GM19395 (cell line): ENCODE results near the gene ANXA4.
A peak's percentile ranks its signal among the peaks of the same experiment; 100 is the strongest.

ENCODE experiments used
- ATAC-seq: cut with Tn5 transposase; IDR thresholded peaks from one replicate; pipeline ENCODE4 v1.9.1; 2021; ENCODE audit warnings: mild to moderate bottlenecking, moderate library complexity; ENCODE audit not compliant: unreplicated experiment

The ANXA4 gene

DNA sequence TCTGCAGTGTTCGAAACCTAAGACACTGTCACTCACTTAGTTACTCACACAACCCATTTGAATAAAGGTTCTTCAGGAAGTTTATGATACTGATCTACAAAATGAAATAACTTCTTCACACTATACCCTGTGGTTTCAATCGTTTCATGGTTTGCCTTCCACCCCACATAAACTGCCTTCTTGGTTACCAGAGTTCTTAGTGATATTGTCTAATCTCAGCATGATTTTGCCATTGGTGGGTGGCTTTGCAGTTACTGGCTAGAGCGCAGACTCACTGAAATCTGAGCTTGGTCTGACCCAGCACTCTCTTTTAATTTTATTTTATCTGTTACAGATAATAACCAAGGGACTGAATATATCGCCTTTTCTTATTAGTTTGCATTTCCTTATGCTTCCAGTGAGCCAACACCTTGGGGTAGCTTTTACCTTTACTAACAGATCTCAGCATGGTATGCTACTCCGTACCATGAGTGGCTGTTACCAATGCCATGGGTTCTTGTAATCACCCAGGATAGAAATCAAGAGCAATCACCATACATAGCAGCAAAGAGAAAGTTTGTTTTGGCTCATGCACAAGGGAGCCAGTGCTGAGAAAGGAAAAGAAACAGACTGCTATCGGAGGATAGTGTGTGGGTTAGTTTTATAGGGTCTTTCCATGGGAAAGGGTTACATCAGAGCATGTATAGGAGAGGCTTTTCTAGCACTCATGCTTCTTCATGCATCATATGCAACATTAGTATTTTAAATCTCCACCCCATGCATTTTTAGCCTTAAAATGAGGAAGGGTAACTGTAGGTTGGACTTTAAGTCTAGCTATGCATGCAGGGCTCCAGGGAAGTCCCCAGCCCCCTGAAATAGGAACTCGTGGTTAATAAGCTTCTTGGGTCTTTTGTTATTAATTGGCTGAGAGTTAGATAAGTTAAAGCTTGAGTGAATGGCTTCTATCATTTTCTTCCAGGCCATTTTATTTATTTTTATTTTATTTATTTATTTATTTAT, 33.3 kb downstream of the ANXA4 start:
- peak; percentile 49 for ATAC-seq

DNA sequence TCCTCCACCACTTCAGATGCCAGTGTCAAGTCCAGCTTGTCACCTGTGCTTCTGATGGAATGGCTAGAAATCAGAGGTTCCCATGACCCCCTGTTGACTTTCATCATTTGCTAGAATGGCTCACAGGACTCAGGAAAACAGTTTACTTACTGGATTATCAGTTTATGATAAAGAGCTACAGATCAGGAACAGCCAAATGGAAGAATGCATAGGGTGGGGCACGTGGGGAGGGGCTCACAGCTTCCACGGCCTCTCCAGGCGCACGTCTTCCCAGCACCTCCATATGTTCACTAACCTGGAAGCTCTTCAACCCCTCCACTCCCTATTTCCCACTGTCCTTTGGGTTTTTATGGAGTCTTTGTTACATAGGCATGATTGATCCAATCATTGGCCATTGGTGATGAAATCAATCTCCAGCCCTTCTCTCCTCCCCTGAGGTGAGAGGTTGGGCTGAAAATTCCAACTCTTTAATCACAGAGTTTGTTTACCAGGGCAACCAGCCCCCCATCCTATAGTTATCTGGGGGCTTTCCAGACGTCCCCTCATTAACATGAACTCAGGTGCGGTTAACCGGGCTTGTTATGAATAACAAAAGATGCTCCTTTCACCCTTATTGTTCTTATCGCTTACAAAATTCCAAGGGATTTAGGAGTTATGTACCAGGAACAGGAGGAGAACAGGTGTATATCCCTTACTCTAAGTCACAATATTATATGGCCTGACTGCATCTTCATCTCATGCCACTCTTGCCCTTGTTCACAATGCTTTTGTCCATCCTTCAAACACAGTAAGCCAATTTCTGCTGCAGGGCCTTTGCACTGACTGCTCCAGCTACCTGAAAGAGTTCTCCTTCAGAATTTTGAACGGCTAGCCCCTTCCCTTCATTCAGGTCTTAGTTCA, 35.2 kb downstream of the ANXA4 start:
- ATAC-seq = no peak

DNA sequence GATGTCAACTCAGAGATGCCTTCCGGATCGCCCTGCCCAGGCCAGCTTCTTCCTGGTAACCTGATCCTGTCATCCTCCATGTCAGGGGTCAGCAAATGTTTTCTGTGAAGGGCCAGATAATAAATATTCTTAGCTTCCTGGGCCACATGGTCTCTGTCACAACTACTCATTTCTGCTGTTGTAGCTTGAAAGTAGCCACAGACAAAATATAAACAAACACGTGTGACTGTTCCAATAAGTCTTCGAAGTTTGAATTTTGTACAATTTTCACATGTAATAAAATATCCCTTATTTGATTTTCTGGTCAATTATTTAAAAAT, 35.8 kb downstream of the ANXA4 start:
- ATAC-seq = no peak

DNA sequence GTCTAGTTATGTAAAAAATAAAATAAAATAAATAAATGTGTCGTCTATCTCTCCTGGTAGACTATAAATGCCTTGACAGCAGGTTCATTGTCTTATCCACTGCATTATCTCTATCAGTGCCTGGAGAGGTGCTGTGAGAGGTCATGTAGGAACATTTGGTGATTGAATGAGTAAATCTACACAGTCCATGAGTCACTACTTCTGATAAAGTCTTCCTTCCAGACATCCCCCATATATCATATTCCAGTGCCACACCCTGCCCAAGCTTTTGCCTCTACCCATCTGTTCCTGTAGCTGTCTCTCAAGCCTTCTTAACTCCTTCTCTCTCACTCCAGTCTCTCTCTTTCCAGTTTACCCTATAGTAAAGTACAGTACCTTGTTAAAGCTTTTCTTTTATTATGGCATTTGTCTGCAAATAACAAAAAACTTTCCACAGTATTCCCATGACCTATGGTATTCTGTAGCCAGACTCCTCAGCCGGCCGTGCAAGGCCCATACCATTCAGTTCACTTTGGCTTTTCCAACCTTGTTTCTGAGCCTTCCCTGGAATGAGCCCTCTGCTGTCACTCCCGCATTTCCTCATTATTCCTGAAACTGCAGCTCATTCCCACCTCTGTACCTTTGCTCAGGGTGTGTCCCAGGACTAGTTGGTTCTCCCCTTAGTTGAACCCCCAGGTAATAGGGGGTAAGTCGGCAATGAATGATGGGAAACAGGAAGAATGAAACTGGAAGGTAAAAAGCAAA, 37.5 kb downstream of the ANXA4 start:
- ATAC-seq = no peak

DNA sequence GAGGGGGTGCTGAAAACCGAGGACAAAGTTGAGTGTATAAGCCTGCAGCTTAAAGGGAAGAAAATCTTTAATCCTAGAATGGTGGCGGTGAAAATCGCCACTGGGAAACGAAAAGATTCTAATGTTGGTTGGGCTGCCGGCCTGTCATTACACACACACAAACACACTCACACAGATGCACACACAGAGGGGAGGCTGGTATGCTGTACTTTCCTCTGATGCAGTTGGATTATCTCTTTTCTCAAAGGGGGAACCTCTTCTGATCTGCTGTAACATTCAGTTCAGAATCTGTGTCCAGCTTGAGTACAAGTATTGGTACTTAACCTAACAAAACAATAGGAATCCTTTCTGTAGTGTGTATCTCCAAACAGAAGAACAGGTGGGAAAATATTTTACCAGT, 39.0 kb downstream of the ANXA4 start:
- no peak for ATAC-seq

DNA sequence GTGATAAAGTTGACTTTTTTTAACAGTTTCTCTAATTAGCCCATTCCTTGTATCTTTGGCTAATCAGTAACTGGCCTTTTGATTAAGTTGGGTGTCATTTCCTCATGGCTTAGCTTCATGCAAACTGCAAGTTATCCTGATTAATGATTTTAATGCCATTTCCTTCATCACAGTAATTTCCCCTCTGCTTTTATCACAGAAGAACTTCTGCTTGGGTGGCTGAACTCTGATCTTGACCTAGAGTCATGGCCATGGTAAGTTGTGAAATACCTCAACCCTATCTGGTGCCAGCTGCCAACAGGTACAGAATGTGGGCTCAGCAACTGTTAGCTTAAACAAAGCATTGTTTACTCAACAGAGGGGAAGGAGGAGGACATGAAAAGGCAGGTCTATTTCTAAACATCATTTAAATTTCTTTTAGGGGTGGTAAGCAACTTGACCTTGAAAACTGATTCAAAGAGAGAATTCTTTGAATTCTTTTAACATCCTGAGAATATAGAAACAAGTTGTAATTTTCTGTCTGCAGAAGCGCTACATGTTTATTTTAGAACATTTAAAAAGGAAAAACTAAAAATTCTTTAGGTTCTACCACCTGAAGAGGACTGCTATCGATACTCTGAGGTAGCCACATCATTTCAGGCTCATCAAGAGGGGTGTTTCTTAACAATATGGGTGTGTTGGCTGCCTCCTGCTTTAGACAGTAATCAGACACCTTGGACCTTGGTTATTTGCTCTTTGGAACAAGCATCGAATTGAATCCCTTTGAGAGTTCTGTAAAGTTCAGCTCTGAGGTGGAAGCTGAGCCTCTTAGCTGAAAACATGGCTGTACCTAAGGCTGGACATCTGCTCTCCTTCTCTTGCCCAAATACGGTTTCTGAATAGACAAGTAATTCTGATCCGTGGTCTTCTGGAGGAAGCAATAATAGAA, 39.7 kb downstream of the ANXA4 start:
- peak; percentile 80 for ATAC-seq

DNA sequence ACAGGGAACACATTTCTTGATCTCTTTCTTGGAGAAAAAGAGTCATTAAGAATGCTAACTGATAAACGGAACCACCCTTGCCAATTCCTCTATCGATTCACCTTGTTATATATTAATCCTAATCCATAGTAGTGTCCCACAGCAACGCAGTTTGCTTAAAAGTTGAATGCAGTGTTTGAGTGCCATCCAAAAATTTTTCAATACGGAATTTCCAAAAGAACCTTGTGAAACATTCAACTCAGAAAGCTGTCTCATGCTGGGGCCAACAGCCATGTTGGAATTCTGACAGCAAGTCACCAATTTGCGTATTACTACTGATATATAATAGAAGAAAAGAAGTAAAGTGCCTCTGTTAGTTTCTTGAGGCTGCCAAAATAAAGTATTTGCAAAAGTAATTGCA, 42.3 kb downstream of the ANXA4 start:
- no peak for ATAC-seq

DNA sequence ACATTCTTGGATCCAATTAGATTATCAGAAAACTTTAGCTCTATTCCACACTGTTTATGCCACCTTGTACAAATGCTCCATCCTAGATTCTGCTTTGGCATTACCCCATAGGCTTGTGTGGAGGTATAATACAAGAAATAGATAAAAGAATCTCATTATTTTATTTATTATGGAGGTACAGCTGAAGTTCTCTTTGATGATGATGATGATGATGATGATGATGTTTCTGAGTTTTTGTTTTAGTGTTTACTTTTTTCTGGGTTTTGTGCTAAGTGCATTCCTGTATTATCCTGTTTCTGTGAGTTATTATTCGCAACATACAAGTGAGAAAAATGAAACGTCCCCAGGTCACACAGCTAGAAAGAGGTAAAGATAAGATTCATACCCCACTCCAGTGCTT, 43.4 kb downstream of the ANXA4 start:
- ATAC-seq = no peak

DNA sequence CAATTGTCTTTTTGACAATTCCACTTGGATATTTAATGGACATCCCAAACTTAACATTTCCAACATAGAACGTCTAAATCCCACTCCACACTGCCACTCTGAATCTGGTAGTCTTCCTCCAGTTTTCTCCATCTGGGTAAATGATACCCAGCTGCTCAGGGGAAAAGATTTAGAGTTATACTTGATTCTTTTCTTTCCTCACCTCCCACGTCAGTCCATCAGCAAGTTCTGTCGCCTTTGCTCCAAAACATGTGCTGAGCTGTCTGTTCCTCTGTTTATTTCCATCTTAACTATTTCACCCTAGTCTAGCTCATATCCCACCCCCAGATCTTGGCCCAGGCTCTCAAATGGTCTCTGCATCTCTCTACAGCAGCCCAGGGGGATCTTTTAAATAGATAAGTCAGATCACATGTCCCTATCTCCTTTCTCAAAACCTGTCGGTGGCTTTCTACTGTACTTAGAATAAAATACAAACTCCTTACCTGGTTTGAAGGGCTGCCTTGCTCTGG, 44.2 kb downstream of the ANXA4 start:
- no peak for ATAC-seq

DNA sequence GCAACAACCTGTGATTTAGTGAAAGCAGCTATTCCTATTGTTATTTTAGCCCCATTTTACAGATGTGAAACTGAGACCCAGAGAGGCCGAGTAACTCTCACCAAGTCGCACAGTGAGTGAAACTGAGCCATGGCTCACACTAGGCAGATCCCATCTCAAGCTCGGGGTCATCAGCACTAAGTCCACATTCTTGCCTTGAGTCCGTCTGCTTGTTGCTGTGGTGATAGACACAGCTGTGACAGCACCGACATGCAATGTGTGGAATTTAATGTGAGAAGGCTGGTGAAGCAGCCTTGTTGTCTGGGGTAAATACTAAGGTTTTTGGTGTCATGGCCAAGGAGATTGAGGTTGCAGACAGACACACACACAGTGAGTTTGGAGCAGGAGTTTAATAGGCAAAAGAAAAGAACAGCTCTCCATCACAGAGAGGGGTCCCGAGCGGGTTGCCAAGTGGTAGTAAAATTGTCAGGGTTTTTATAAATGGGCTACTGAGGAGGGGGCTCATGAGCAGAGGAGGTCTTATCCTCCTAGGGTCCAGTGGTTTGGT, 47.3 kb downstream of the ANXA4 start:
- ATAC-seq = peak; percentile 70

DNA sequence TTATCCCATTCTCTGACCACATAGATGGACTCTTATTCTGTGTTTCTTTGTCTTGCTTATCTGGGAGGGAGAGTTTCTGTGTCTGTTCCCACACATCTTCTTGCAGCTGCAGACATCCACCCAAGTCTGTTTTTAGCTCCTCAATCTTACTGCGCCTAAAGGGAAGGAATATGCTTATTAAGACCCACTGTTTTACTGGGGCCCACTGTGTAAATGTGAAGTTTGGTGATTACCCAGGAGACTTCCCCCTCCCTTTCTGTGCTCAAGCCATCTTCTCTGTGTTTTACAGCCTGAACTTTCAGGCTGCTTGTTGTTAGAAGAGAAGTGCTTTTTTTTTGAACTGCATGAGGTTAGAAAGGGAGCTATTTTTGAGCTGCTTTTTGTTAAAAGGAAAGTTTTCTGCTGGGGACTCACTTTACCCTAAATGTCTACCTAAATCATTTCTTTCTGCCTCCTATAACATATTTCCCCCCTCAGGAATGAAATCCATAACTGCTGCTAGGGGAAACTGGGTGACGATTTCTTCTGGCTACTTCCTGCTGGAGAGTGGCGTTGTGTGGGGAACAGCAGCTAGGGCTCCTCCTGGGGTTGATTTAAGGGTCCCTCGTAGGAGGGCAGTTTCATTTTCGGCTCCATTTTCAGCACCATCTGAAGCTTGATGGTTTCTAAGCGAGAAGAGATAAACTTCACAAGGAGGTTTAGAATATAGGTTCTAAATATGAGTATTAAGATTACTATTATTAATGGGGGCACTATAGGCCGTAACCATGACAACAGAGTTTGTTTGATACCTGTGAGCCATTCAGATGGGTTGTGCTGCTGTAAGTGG, 48.1 kb downstream of the ANXA4 start:
- ATAC-seq = peak; percentile 63

DNA sequence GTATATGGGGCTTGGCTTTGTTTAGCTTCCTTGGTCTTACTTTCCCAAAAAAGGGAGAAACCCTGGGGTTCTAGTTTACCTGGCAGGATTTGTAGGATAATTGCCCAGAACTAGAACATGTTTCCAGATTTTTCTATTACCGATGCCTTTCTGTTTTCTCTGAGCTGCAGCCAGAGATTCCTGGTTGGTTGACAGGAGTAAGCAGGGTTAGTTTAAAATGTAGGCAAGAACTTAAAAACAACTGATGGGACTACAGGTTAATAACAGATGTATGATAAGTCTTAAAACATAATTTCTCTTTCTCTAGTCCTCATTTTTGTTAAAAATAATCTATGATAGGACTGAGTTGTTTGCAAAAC, 48.6 kb downstream of the ANXA4 start:
- no peak for ATAC-seq

DNA sequence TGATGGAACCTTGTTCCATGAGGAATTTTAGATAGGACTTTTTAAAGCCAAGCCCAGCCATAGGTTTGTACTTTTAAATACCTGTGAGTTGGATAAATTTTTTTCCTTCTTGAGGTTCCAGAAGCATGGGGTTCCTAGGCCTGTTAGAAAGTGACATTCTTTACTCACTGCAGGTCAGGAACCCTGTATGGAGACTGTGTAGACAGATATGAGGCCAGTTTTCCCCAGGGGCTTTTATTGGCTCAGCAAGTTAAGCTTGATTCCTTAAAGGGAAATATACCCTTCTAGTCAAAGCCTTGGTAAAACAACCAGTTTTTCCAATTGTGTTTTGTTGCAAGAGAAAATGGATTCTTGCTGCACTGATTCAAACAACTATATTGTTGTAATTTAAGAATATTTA, 49.1 kb downstream of the ANXA4 start:
- no peak for ATAC-seq

DNA sequence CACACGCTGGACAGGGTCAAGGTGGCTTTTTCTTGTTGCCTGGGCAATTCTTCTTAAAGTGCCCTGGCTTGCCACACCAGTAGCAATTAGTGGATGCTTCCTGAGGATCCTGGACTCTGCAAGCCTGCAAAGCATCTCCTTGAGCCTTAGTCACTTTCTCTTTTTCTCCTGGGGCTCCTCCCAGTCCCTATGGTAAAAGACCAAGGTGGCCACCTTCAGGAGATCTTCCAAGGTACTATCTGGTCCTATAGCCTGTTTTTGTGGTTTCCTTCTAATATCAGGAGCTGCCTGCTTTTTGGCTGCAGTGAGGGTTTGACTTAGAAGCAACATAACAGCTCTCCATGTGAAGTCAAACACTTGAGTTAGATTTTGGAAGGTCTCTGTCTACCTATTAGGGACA, 54.2 kb downstream of the ANXA4 start:
- no peak for ATAC-seq

DNA sequence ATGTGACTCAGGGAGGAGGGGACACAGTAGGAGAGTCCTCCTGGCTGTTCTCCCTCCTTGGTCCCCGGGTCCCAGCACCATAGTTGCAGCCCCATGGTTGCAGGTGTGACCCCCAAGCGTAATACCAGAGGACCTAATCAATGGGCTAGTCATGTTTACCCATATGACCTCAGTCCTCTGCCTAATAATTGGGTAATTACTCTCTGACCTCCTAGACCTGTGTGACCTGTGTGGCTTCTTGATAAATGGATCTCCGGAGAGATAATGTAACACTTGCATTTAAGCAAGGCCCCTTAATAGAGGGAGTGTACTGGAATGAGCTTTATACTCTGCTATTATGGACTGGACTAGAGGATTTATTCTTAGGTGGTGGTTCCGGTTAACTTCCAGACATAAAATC, 55.3 kb downstream of the ANXA4 start:
- ATAC-seq = no peak

DNA sequence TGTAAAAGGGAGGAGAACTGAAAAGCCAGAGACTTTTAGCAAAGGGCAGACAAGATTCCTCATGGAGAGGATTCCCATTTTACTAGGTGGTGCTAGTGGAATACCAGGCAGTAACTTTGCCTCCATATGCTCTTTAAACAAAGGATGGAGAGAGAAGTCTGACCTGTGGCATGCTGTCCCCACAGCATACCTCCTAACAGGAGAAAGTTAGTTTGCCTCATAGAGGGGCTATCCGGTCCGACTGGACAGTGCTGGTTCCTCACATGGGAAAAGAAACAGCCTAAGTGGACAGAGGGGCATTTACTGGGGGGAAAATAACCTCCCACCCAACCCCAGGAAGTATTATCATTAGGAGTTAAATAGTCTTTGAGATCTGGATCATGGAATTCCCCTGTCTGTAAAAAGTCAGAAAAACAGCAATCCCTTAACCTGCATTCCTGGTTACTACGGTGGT, 55.9 kb downstream of the ANXA4 start:
- ATAC-seq = no peak

DNA sequence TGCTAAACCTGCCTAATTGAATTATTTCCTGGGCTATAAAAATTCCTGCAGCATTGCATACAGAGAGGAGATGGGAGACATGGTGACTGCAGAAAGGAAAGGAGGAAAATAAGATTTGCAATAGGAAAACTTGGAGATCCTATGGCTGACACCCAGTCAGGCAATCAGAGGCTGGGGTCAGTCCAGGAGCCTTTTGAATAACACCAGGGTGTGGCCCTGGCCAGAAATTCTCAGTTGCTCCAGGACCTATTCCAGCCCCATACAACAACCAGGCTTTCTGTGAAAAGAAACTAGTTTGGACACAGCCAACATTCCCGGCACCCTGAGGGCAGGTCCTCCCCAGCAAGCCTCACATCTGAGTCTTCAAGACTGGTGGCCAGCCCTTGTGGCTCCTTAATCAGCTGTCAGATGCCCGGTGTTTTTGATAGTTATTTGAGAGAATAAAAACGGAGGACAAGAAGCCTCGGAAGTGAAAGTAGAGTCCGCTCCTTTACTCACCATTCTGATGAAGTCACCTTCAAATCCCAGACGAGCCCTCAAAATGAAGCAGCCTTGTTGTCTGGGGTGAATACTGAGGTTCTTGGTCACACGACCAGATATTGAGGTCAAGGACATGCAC, 56.5 kb downstream of the ANXA4 start:
- ATAC-seq = no peak

DNA sequence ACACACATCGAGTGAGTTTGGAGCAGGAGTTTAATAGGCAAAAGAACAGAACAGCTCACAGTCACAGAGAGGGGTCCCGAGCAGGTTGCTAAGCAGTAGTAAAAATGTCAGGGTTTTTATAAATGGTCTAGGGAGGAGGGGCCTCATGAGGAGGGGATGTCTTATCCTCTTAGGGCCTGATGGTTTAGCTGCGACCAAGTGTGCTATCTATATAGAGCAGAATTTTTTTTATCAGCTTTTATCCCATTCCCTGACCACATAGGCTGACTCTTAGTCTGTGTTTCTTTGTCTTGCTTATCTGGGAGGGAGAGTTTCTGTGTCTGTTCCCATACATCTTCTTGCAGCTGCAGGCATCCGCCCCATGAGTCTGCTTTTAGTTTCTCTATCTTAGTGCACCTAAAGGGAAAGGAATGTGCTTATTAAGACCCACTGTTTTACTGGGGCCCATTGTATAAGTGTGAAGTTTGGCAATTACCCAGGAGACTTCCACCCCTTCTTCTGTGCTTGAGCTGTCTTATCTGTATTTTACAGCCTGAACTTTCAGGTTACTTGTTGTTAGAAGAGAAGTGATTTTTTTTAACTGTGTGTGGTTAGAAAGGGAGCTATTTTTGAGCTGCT, 57.1 kb downstream of the ANXA4 start:
- ATAC-seq = peak; percentile 60
